NCI-H2196 treated with DMSO at 0.1 percent for 48 hours (cell line): ENCODE measurements around the gene VEPH1.

Source experiments
- DNase-seq: peaks from one replicate; lab custom pipeline; 2025; ENCODE audit not compliant: unreplicated experiment; lab: John Stamatoyannopoulos, UW

VEPH1 gene

GRCh38 chr3:157312376-157312745 is 190.9 kb downstream of the VEPH1 start:
- DNase-seq: no peak

DNA sequence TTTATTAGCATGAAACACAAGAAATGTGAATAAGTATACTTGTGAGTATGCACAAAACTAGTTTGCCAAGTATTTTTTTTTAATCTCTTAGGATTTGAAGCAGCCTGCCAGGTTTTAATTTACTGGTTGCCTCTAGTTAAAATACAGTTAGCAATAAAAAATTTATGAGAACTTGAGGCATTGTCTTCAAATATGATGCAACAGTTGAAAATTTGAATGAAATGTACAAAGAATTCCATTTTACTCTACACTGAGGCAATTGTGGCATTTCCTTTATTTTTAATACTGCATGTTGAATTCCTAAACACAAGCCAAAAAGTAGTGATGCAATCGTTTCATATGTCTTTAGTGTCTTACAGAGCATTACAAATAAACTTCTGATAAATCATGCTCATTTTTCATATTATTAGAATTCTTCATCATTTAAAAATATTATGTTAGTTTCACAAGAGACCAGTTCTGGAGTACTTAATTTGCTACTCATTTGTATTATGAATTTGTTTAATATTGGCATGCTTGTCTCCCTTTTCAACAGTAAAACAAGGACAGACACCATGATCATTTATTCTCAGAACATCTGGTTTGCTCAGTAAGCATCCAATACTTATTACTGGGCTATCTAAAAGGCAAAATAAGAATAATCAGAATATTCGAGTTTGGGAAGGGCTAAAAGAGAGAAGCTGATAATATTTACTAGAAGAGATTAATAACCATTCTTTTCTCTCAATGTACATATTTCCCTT is 191.4 kb downstream of the VEPH1 start:
- DNase-seq: no peak

GRCh38 chr3:157310329-157311052 is 192.7 kb downstream of the VEPH1 start:
- DNase-seq: no peak

- no peak for DNase-seq
Observed at GRCh38 chr3:157306502-157306901, 196.7 kb downstream of the VEPH1 start.

GRCh38 chr3:157305392-157305791 is 197.8 kb downstream of the VEPH1 start:
- DNase-seq: no peak

- no peak for DNase-seq
Observed at GRCh38 chr3:157301755-157302154, 201.5 kb downstream of the VEPH1 start.

DNA sequence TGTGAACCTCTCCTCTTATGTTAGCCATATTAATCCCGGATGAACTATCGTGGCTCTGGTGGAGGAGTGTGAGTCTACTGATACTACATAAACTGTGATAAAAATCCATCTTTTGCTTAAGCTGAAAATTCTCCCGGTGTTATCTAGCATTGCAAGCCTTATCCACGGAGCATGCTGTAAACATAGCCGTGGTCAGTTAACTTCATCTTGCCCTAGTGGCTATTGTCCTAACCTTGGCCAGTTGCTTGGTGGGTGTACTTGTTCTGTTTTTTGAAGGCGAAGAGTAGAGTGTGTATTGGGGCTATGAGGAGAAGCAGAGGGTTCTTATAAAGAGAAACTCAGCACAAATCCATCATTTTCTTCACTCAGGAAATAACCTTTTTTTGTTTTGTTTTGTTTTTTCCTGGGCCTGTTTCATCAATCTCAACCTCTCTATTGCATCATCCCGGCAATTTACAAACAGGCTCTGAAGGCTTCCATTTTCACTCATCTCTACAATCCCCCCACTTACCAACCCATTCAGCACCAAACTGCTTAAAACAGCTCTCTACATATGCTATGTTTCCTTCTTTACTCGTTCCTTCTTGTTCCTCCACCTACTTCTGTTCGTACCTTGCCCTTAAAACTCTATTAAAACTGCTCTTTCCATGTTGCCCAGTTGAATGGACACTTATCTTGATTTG is 202.1 kb downstream of the VEPH1 start:
- DNase-seq: no peak

GRCh38 chr3:157300094-157300493 is 203.1 kb downstream of the VEPH1 start:
- DNase-seq: no peak

- DNase-seq: no peak
Observed at GRCh38 chr3:157297328-157297915, 205.8 kb downstream of the VEPH1 start.

- DNase-seq: no peak
Observed at GRCh38 chr3:157294953-157295352, 208.3 kb downstream of the VEPH1 start.

- DNase-seq: no peak
Observed at GRCh38 chr3:157294491-157294890, 208.7 kb downstream of the VEPH1 start.

GRCh38 chr3:157290766-157291165 is 212.4 kb downstream of the VEPH1 start:
- DNase-seq: no peak

DNA sequence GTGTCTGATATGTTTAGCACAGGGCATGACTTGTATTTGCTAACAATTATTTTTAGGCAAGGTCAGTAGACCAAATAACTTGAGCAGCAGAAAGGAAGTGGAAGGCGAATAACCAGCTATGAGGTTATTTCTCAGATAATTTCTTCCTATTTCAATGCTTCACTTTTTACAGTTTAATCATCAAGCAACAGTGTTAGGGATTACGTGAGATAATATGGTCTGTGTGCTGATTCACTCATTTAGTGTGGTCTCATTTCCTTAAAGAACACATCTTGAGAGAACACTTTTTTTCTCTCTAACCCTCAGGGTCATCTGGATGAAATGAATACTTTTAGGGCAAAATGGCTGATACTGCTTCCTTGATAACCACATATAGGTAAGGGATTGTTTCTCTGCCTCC is 217.2 kb downstream of the VEPH1 start:
- no peak for DNase-seq

DNA sequence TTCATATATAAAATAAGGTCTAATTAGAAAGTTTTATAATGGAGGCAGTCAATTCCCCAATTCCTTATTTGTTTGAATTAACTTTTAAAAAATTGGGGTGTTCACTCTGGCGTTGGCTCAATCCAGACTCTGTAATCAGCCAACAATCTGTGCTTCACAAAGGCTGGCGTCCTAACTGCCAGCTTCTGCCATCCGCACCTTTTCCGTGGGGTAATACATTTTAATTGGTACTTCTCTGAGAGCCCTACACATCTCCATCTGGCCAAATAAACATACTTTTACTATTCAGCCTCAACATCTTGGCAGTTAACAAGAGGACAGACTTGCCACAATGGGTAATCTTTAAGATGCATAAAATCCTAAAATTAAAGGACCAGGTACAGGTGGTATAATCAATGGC is 218.1 kb downstream of the VEPH1 start:
- DNase-seq: no peak

DNA sequence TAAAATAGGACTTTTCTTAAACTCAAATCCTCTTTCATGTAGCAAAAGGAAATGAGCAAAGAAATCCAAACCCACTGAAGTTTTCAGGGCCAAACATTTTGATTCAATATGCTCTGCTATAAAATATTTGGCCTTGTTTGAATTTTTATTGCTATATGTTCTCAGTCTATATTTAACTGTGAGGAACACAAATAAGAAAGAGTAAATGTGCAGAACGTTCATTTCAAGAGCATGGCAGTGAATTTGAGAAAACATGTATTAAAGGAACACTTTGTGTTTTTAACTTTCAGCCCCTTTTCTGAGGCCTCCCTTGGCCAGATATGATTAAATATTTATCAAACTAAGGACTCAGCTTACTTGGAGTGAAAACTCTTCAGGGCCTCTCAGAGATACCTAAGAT is 218.5 kb downstream of the VEPH1 start:
- no peak for DNase-seq

DNA sequence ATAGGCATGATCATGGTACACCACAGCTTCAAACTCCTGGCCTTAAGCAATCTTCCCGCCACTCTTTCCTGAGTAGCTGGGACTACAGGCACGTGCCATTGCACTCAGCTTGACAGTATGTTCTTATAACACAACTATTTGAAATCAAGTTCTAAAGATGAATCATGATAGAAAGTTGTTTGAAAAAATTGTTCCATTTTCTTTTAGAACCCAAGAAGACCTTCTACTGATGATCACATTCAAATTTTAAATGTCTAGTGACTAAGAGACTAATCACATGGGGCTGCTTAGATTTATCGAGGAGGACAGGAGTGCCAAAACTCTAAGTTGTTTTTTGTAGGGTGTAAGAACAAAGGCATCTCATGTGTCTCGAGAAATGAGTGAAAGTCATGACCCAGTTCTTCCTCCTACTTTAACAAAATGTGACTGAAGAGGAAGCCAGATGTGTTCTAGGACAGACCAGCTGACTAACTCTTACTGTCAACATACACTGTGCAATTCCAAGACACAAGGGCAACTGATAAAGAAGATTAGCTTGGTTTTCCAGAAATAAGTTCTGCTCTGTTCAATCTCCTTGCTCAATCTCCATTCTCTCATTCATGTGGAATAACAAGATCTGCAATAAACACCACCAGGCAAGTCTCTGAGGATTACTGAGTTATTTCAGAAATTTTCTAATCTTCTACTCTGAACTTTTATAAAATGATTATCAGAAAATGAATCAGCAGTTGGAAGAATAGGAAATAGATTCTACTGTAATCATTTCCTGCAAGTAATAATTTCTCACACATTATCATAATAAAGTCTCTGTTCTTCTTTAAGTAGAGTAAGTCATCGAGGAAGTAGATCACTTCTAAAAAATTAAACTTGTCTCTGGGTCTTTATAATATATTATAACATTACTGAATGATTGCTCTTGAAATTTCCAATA is 220.7 kb downstream of the VEPH1 start:
- no peak for DNase-seq

DNA sequence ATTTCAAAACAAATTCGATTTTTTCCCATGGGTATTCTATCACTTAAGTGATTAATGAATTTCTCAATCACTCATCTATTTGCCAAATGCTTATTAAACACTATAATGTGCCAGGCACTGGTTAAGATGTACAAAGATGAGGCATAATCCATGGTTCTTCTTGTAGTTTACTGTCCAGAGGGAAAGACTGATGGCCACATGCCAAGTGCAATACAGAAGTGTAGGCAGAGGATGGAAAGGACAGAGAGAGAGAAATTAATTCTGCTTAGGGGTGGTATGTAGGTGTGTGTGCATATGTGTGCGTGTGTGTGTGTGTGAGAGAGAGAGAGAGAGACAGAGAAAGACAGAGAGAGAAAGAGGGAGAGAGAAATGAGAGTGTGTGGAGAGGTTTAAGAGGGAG is 222.4 kb downstream of the VEPH1 start:
- DNase-seq: no peak

DNA sequence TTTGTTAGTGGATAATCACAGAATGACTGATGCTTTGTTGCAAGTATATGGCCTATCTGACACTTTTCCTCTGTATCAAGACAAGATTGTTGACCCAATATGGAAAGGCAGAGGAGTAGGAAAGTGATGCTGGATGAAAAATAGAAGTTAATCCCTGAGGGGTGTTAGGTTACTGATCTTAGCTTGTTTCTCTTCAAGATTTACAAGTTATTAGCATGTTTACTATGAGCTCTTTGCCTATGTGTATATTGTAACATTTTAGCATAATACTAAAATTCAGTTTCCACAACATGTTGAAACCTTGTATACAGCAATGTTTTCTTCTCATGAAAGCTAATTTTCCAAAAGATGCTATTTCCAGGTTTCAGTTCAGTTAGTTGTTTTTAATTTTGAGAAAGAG is 222.9 kb downstream of the VEPH1 start:
- DNase-seq: no peak

- DNase-seq: no peak
Observed at GRCh38 chr3:157279237-157279636, 224.0 kb downstream of the VEPH1 start.

DNA sequence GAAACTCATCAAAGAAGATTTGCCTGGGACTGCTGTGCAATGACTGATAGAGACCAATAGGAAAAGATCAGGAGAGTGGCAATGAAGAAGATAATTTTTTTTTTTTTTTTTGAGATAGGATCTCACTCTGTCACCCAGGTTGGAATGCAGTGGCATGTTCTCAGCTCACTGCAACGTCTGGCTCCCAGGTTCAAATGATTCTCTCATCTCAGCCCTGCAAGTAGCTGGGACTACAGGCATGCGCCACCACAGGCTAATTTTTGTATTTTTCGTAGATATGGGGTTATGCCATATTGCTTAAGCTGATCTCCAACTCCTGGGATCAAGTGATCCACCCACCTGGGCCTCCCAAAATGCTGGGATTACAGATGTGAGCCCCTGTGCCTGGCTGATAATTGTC is 226.4 kb downstream of the VEPH1 start:
- DNase-seq: no peak

DNA sequence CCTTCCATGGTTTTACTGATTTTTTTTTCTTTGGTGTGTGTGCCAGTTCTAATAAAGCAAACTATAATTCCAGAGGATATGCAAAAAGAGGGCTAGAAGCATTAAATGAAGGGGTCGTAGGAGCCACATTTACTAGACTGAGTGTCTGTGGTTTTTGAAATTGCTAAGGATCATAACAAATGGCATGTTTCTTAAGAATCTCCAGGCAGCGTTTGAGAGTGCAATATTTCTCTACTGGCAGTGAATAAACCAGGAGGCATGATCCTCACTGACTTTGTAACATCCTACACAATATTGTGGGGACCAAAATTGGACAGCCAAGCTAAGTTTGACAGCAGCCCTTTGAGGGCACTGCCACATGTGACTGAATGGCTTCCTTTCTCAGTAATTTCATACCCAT is 227.4 kb downstream of the VEPH1 start:
- DNase-seq: no peak
